HG03354 (cell line): ENCODE results near the gene FGD3.

Experiments used
- ATAC-seq: cut with Tn5 transposase; IDR thresholded peaks from one replicate; pipeline ENCODE4 v1.9.1; 2021; ENCODE audit warnings: mild to moderate bottlenecking; ENCODE audit not compliant: unreplicated experiment, poor library complexity, severe bottlenecking

Gene FGD3

DNA sequence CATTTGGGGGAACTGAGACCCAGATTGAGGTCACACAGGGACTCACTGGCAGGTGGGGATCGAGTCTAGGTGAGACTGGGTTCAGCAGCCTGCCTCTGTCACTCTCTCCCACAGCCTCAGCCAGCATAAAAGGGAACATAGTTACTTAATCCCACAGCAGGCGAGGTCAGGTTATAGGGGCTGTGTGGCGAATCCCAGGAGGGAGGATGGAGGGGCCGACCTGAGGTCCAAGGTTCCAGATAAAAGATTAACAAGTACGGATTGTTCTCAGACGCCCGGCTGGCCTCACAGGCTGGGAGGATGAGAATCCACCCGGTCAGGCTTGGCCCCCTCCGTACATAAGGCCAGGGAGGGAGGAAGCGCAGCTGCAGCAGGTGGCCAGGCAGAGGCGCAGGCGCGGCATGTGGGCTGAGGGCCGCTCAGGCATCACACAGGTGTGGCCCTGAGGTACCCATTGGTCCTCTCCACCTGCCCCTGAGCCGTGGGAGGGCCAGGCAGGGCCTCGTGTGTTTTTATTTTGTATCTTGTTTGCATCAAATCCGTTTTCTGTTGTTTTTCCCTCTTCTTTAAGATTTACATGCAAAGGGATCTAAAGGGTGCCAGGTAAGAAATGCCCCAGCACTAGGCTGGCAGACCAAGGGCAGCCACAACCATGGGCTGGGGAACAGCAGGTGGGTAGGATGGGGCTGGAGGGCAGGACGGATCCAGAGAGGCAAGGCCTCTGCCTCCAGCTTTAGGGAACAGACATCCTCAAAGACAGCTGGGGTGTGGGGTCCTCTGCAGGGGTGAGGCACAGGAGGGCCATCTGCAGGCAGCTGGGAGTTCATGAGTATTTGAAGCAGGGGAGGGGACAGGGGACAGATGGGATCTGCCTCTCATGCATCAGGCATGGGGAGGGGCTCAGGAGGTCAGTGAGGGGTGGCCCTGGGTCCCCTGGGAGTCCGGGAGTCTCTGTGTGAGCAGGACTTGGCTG, 114.8 kb downstream of the FGD3 start:
- peak; percentile 49 for ATAC-seq

DNA sequence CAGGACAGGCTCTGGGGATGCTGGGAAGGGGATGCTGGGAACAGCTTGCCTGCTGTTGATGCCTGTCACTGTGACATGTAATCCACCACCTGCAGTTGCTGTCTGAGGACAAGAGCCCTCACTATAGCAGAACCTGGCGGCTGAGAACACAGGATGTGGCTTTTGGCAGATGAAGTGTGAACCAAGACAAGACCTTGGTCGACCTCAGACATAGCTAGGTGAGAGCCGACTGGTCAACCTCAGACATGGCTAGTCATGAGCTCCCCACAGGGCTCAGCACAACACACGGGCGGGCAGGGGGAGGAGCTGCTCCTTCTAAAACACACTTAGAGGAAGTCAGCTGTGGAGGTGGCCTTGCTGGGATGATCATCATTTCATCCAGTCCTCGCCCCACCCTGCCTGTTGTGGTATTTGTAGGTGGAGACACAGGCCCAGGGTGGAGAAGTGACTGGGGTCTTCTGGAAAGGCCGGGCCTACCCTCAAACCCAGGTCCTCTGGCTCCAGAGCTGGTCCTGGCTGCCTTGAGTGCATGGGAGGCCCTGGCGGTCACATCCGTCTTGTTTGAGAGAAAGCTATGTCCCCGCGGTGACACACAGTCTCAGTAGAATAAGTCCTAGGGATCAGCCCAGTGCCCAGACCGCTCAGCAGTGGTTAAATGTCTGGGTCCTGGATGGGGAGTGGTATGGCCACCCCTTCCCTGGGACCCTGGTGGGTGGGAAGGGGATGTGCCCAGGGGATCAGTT, 117.2 kb downstream of the FGD3 start:
- peak; percentile 90 for ATAC-seq

DNA sequence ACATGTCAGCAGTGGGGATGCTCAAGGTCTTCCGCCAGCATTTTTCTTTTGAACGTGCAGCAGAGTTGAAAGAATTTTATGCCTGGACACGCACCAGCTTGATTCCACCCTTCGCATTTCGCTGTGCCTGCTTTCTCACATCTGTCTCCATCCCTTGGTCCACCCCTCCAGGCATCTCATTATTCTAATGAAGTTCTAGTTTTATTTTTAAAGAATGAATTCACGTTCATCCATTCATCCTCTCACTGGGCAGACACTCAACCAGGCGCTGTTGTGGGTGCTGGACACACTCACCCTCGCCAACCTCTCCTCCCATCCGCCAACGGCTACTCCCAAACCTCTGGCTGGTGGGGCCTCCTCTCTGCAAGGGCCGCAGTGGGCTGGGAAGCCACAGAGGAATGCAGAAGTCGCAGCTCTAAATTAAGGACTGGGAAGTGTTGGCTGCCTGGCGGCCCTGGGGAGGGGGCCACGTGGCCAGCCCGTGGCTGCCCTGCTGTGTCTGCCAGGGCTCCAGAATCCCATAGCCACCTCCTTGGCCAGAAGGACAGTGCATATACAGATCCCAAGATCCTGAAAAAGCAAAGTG, 117.9 kb downstream of the FGD3 start:
- no peak for ATAC-seq

DNA sequence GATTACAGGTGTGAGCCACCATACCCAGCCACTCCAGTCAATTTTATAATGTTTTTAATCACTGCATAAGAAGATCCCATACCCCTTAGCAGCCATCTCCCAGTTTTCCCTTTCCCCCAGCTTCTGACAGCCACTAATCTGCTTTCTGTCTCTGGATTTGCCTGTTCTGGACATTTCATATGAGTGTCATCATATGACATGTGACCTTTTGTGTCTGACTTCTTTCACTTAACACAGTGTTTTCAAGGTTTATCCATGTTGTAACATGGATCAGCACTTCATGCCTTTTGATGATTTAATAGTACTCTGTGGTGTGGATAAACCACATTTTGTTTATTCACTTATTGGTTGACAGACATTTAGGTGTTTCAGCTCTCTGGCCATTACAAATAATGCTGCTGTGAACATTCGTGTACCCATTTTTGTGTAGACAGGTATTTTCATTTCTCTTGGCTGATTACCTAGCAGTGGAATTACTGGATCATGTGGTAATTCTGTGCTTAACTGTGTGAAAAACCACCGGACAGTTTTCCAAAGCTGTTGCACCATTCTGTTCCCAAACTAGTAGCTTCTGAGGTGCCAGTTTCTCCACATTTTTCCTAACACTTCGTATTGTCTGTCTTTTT, 119.8 kb downstream of the FGD3 start:
- ATAC-seq = no peak

DNA sequence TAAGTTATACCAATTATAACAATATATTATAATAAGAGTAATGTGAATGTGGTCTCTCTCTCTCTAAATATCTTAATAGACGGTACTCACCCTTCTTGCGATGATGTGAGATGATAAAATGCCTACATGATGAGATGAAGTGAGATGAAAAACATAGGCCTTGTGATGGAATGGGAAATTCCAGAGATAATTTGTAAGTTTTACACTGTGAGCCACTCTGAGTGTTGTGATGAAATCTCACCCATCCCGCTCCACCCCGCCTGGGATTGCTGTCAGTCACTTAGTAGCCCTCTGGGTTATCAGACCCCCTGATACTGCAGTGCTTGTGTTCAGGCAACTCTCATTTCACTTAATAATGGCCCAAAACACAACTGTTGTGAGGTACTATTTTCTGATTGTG, 121.6 kb downstream of the FGD3 start:
- no peak for ATAC-seq

DNA sequence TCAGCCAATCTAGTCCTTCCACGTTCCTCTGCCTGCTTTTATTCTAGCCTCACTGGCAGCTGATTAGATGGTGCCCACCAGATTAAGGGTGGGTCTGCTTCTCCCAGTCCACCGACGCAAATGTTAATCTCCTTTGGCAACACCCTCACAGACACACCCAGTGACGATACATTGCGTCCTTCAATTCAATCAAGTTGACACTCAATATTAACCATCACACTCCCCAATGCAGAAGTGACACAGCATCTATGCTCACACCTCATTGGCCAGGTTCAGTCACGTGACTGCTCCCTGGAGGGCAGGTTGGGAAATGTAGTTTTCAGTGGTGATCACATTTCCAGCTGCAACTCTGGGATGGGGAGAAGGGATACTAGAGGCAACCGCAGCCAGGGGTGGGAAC, 124.1 kb downstream of the FGD3 start:
- ATAC-seq = no peak

DNA sequence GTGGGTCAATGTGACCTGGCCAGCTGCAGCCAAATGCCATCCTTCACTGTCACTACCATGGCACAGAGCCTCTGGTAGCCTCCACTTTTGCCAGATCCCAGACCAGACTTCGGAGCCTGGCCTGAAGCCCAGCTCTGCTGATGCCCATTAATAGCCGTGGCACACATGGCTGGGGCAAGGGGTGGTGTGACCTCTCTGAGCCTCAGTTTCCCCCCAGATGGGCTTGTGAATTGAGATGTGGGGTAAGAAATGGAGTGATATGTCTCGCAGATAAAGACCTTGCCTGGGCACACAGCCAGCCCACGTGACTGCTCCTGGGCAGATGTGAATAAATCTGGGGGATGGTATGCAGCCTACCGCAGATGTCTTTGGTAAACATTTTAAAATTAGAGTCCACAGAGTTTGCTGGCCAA, 125.1 kb downstream of the FGD3 start:
- no peak for ATAC-seq

DNA sequence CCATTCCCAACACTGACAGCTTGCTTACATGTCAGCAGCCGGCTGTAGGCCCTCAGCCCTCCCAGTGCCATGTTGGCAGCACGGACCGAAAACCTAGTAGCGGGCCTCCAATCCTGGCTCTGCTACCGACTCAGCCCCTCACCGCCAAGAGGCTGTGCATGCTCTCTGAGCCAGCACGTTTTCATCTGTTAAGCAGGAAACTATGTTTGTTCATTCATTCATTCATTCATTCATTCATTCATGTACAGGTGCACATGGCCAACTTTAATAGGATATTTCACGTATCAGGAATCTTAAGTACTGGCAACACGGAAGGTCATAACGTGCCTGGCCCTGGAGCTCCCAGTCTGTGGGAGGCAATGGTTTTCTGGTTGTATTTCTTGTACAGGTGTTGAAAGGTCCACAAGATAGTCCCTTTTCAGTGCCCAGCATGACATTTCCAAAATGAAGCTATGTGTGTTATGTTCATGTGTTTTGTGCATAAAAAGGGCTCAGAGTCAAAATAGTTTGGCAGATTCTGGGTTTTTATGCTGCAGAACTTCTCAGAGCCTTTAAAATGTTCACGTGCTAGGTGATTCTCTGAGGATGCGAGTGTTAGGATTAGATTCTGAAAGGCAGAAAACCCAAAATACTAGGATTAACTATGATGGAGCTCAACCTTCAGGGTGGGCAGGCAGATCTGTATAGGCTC, 128.9 kb downstream of the FGD3 start:
- no peak for ATAC-seq

DNA sequence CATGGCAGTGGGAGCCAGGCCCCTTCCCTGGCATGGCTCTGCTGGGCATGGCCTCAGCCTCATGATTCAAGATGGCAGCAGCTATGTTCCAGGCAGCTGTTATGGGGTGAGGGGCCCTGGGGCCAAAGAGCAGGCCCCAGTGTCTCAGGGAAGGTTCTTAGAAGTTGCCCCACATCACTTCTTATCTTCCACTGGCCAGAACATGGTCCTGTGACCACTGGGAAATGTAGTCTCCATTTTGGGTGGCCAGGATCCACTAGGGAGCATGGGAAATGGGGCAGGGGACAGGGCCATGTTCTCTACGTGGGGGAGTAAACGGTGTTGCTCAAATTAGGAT, 129.4 kb downstream of the FGD3 start:
- no peak for ATAC-seq

DNA sequence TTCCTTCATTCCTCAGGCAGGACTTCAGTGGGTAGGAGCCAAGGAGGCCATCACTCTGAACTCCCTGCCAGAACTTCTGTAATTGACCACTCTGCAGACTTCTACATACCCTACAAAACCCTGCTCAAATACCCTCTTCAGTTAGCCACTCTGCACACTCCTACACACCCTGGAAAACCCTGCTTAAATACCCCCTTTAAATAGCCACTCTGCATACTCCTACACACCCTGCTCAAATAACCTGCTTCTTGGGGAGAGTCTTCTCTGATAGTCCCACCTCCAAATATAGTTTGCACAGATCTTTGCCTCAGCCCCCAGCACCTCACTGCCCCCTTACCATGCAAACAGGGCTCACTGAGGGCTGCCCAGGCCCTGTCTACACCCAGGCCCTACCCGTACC, 130.0 kb downstream of the FGD3 start:
- ATAC-seq = no peak

DNA sequence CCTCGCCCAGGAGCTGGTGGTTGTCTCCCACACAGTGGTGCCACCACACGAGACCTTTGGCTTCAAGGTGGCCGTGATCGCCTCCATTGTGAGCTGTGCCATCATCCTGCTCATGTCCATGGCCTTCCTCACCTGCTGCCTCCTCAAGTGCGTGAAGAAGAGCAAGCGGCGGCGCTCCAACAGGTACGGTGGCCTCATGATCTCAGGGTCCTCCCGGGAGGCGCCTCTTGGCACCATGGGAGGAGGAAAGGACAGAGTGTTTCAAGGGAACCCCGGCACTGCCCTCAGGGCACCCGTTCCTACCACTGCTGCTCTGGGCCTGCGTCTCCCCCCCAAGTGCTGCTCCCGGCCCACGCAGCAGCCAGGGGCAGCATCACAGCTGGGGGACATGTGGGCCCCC, 130.5 kb downstream of the FGD3 start:
- ATAC-seq = no peak

DNA sequence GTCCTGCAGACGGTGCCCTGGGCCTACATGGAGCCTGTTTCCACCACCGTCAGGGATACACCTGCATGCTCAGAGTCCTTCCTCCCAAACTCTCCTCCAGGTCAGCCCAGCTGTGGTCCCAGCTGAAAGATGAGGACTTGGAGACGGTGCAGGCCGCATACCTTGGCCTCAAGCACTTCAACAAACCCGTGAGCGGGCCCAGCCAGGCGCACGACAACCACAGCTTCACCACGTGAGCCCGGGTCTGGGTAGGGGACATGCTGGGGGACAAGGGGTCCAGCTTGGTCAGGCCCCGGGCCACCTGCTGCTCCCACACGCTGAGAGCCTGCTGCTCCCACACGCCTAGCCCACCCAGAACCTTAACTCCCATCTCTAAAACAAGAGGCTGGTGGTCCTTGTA, 132.0 kb downstream of the FGD3 start:
- ATAC-seq = no peak

DNA sequence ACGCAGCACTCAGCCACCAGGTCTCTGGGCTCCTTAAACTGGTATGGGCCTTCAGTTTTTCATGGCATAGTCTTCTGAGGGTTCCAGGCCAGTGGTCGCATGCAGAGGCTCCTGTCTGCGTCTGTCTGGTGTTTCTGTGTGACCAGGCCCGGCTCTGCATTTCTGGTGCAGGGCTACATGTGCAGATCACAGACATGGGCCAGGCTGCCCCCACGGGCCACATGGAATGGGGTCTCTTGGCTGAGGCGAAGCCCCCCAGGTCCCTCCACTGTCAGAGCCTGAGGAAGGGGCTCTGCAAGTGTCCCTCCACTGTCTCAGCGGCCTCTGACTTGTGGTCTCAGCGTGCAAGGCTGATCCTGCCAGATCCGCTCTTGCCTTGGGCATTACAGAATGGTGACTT, 133.1 kb downstream of the FGD3 start:
- no peak for ATAC-seq

DNA sequence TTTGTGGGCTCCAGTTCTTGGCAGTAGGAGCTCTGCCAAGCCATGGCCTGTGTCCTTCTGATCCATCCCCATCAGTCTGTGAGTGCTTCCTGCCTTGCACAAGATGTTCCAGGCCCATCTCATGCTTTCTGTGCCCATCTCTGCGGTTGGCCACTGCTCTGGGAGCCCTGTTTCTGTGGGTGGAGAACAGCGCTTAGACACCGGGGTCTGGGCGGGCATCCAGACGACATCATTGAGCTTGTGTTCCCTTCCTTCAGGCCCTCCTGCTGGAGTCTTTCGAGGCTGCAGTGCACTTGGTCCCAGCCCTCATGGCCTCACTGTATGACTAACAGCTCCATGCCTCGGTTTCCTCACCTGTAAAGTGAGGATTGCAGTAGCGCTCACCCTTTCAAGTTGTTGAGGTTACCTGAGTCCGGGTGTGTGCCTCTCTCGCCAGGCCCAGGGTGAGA, 133.8 kb downstream of the FGD3 start:
- no peak for ATAC-seq

DNA sequence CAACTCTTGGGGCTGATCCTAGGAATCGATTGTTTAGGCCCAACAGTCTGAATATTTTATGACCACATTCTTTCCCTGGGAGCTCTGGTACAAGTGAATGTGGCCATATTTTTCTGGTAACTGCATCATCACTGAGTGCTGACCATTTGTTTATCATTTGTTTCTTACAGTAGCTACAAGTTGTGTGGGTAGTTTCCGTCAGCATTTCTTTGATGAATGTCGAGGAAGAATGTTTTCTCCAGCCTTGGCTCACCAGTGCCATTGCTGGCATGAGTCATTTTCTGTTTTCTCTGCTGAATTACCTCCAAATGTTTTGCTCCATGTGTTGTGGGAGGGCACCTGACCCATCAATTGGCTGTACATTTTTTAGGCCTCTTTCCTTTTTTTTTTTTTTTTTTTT, 134.6 kb downstream of the FGD3 start:
- no peak for ATAC-seq

DNA sequence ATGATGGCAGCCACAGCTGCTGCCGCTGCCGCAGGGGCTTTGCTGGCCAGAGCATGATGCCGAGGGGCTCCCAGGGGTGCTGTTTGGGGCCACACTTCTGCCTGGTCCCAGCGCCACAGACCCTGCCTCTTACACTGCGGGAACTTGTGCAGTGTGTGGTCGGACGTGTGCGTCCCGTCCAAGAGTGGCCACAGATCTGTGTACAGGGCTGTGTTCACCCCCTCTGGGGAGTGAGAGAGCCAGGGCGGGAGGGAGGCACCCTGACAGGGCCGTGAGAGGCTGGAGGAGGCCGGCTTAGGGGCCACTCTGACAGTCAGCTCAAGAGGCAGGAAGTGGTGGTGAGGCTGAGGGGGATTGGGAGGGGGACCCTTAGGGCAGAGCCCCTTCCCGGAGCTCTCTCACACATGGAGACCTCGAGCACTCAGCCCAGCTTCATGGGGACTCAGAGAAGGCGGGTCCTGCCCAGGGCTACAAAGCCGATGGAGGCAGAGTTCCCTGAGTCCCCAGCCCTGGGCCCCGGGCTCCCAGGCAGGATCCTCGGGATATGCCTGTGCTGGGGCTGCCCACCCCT, 135.6 kb downstream of the FGD3 start:
- ATAC-seq = no peak

DNA sequence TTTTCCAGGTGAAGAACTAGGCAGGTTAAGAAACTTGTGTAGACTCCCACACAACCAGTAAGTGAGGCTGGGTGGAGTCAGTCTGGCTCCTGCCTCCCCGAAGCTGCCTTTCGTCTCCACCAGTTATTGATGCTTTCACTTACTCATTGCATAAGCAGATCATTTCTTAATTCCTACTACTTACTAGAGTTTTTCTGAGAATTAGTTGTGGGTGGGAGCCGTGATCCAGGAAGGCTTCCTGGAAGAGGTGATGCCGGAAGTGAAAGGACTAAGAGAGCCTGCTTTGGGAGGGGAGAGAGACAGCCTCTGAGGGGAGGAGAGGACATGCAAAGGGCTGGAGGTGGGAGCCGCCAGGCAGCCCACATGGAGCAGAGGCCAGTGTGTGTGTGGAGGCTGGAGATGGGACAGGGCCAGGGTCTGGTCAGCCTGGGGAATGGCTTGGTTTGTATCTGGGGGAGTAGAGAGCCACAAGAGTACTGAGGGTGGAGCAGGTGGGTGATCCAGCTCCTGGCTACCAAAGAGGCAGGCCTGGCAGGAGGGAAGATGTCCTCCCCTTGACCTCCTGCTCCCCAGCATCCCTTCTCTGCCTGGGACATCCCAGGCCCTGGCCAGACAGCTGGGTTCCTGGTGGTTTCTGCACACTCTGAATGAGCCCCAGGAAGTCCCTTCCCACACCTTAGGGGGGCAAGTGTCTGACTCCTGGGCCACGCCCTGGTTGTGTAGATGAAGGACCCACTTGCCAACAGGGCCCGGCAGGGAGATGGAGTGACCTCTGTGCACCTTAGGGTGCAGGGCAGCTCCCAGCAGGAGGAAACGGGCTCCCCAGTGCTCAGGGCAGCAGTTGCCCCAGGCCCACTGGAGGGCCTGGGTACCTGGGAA, 136.5 kb downstream of the FGD3 start:
- no peak for ATAC-seq

DNA sequence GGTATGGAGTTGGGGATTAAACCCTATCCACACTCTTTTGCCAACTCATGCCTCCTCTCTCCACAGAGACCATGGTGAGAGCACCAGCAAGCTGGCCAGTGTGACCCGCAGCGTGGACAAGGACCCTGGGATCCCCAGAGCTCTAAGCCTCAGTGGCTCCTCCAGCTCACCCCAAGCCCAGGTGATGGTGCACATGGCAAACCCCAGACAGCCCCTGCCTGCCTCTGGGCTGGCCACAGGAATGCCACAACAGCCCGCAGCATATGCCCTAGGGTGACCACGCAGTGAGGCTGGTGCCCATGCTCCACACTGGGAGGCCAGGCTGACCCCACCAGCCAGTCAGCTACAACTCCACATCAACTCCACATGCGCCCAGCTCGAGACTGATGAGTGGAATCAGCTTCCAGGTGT, 137.2 kb downstream of the FGD3 start:
- no peak for ATAC-seq
